PFSK-1 (cell line): ENCODE results near the gene NKAIN1.

Experiments used
- FOXP2 ChIP-seq: optimal IDR thresholded peaks from 2 replicates; pipeline ENCODE3; 2011; ENCODE audit warnings: borderline replicate concordance, control low read depth, inconsistent platforms; ENCODE audit not compliant: insufficient read depth; ENCODE audit errors: extremely low read length, extremely low read depth
- POLR2AphosphoS5 ChIP-seq: IDR thresholded peaks from 2 replicates; pipeline ENCODE4 v1.6.1; 2012; ENCODE audit warnings: low read depth, mild to moderate bottlenecking, control low read depth, low read length, moderate library complexity
- SIN3A ChIP-seq: IDR thresholded peaks from 2 replicates; pipeline ENCODE4 v1.6.1; 2012; ENCODE audit warnings: mild to moderate bottlenecking, low read length, moderate library complexity, borderline replicate concordance; ENCODE audit not compliant: insufficient read depth
- TAF1 ChIP-seq: IDR thresholded peaks from 2 replicates; pipeline ENCODE4 v1.6.1; 2012; ENCODE audit warnings: low read length, control low read depth, borderline replicate concordance; ENCODE audit not compliant: insufficient read depth
- TF ChIP-seq, protein P1 (sequence below), 2 experiments: IDR thresholded peaks; 2 replicates each; pipeline versions ENCODE4 v1.6.1 to v1.8.0; 2011 to 2012; ENCODE audit warnings: low read depth in 2 of 2, low read length in 2 of 2, control low read depth in 1 of 2, inconsistent platforms in 1 of 2, mild to moderate bottlenecking in 1 of 2, moderate library complexity in 1 of 2; ENCODE audit not compliant: insufficient read depth in 1 of 2

The NKAIN1 gene

DNA sequence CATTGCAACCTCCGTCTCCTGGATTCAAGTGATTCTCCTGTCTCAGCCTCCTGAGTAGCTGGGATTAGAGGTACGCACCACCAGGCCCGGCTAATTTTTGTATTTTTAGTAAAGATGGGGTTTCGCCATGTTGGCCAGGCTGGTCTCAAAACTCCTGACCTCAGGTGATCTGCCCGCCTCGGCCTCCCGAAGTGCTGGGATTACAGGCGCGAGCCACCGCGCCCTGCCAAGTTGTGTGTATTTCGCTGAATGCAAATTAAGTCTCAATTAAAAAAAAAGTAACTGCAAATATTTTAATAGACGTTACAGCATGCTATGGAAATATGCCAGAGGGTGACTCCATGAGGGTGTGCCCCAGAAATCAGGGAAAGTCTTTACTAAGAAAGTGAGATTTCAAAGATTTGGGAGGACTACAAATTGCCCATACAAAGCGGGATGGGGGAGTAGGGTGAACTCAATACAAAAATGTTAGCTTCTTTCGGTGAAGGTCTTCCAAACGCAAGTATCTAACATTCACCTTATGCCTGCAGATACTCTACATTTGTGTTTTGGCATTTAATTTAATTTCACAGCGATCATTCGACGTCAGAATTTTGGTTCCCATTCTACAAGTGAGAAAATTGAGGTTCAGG is 85.6 kb downstream of the NKAIN1 start:
- no peak for TF ChIP-seq FOXP2
- no peak for TF ChIP-seq SIN3A
- TF ChIP-seq TAF1 = no peak
- no peak for TF ChIP-seq POLR2AphosphoS5
- TF ChIP-seq, protein P1, sequence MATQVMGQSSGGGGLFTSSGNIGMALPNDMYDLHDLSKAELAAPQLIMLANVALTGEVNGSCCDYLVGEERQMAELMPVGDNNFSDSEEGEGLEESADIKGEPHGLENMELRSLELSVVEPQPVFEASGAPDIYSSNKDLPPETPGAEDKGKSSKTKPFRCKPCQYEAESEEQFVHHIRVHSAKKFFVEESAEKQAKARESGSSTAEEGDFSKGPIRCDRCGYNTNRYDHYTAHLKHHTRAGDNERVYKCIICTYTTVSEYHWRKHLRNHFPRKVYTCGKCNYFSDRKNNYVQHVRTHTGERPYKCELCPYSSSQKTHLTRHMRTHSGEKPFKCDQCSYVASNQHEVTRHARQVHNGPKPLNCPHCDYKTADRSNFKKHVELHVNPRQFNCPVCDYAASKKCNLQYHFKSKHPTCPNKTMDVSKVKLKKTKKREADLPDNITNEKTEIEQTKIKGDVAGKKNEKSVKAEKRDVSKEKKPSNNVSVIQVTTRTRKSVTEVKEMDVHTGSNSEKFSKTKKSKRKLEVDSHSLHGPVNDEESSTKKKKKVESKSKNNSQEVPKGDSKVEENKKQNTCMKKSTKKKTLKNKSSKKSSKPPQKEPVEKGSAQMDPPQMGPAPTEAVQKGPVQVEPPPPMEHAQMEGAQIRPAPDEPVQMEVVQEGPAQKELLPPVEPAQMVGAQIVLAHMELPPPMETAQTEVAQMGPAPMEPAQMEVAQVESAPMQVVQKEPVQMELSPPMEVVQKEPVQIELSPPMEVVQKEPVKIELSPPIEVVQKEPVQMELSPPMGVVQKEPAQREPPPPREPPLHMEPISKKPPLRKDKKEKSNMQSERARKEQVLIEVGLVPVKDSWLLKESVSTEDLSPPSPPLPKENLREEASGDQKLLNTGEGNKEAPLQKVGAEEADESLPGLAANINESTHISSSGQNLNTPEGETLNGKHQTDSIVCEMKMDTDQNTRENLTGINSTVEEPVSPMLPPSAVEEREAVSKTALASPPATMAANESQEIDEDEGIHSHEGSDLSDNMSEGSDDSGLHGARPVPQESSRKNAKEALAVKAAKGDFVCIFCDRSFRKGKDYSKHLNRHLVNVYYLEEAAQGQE (IDR thresholded peaks at IDR 0.05; ENCODE audit: insufficient read depth in 1 of 2, low read depth in 2 of 2, low read length in 2 of 2) = no peak

DNA sequence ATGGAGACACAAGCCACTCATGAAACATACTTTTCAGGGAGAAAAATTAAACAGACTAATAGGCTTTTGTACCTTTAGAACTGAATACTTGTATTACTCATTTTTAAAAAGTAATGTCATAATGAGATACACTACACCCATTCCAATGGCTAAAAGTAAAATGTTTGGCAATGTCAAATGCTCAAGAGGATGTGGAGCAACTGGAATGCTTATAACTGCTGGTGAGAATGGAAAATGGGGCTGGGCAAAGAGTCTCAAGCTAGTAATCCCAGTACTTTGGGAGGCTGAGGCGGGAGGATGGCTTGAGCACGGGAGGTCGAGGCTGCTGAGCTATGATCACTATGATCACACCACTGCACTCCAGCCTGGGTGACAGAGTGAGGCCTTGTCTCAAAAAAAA is 86.3 kb downstream of the NKAIN1 start:
- no peak for TF ChIP-seq TAF1
- TF ChIP-seq, protein P1 (IDR thresholded peaks at IDR 0.05; ENCODE audit: insufficient read depth in 1 of 2, low read depth in 2 of 2, low read length in 2 of 2) = no peak
- TF ChIP-seq FOXP2 = no peak
- no peak for TF ChIP-seq SIN3A
- no peak for TF ChIP-seq POLR2AphosphoS5

DNA sequence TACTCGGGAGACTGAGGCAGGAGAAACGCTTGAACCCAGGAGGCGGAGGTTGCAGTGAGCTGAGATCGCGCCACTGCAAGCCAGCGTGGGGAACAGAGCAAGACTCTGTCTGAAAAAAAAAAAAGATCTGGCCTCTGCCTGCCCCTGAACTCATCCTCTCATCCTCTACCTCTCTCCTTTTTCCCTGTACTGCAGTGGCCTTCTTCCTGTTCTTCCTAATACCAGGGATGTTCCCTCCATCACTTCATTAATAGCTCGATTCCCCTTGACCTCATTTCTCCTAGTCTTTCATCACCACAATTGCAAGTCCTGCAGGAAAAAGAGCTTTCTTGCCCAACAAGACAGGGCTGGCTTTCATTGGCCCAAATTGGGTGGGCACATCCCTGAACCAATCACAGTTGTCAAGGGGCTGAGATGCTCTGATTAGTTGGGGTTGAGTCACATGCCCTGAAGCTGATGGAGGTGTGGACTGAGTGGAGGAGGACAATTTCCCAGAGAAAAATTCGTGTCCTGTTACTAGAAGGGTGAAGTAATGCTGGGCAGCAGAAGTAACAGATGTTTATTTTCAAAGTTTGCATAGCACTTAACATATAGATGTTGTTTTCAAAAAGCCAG is 87.4 kb downstream of the NKAIN1 start:
- TF ChIP-seq POLR2AphosphoS5 = peak; percentile 38; the same call in 1 of the 2 replicates
- TF ChIP-seq FOXP2 = no peak
- TF ChIP-seq, protein P1 (IDR thresholded peaks at IDR 0.05; ENCODE audit: insufficient read depth in 1 of 2, low read depth in 2 of 2, low read length in 2 of 2) = no peak
- TF ChIP-seq TAF1 = no peak

DNA sequence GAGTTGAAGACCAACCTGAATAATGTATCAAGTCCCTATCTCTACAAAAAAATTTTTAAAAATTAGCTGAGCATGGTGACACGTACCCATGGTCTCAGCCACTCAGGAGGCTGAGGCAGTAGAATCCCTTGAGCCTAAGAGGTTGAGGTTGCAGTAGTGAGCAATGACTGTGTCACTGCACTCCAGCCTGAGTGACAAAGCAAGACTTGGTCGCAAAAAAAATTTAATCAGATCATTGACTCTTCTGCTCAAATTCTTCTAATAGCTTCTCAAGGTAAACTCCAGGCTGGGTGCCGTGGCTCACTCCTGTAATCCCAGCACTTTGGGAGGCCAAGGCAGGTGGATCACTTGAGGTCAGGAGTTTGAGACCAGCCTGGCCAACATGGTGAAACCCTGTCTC is 88.3 kb downstream of the NKAIN1 start:
- TF ChIP-seq TAF1 (no peak), FOXP2 (no peak), POLR2AphosphoS5 (no peak), SIN3A (no peak)
- TF ChIP-seq, protein P1 (IDR thresholded peaks at IDR 0.05; ENCODE audit: insufficient read depth in 1 of 2, low read depth in 2 of 2, low read length in 2 of 2) = no peak

DNA sequence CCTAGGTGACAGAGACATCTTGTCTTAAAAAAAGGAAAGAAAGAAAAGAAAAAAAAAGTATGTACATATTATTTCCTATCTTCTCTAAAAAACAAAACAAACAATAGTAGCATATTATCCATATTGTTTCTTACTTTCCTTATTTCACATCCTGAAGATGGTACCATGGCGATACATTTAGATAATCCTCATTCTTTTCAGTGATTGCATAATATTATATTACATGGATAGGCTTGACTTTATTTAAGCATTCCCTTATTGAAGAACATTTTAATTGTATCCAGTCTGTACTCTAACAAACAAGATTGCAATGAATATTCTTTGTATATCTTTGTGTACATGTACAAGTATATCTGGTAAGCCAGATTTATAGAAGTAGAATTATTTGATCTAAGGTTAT is 91.3 kb downstream of the NKAIN1 start:
- TF ChIP-seq, protein P1 (IDR thresholded peaks at IDR 0.05; ENCODE audit: insufficient read depth in 1 of 2, low read depth in 2 of 2, low read length in 2 of 2) = no peak
- TF ChIP-seq TAF1 (no peak), SIN3A (no peak), POLR2AphosphoS5 (no peak), FOXP2 (no peak)
